ENCODE results near the gene ABHD17C.

- TF ChIP-seq POLR2A (IDR thresholded peaks at IDR 0.05; ENCODE audit: low read length) (no peak), GATA1 (IDR thresholded peaks at IDR 0.05; ENCODE audit: low read depth, low read length) (no peak)
These were observed 57.1 kb downstream of the ABHD17C start for GRCh38 chr15:80752204-80752603.
